Smooth muscle cell (in vitro differentiated cells): ENCODE results near the gene CYP3A4. TPM values are rescaled to one million over a fixed set of nuclear protein-coding genes. Genes with fewer than 3 reads are reported as not detected.
"Not testable (repeated sequence)": the region's sequence is repeated elsewhere in the genome, so short reads cannot be mapped to it uniquely, and the experiment has no call there.

Source experiments
- DNase-seq: peaks from one replicate; lab custom pipeline; 2025; ENCODE audit not compliant: unreplicated experiment; lab: John Stamatoyannopoulos, UW
- H2AFZ ChIP-seq: fragments of 200-600 bp; sonication (generic); 2 replicates; pipeline ENCODE4 v1.6.0; 2016; ENCODE audit warnings: antibody characterized with exemption, low read depth, mild to moderate bottlenecking
- H3F3A ChIP-seq: fragments of 200-600 bp; sonication (generic); 2 replicates; pipeline ENCODE4 v1.6.0; 2017; ENCODE audit warnings: antibody characterized with exemption, low read depth
- H3K27ac ChIP-seq: fragments of 200-600 bp; sonication (generic); 2 replicates; pipeline ENCODE4 v1.5.1; 2016; ENCODE audit warnings: low read depth, mild to moderate bottlenecking
- H3K27me3 ChIP-seq: fragments of 200-600 bp; sonication (generic); 2 replicates; pipeline ENCODE4 v1.6.1; 2016; ENCODE audit warnings: low read depth, mild to moderate bottlenecking
- H3K36me3 ChIP-seq: fragments of 200-600 bp; sonication (generic); 2 replicates; pipeline ENCODE4 v1.5.1; 2016; ENCODE audit warnings: low read depth
- H3K4me1 ChIP-seq: fragments of 200-600 bp; sonication (generic); 2 replicates; pipeline ENCODE4 v1.5.1; 2016; ENCODE audit warnings: low read depth
- H3K4me2 ChIP-seq: fragments of 200-600 bp; sonication (generic); 2 replicates; pipeline ENCODE4 v1.6.0; 2016; ENCODE audit warnings: mild to moderate bottlenecking
- H3K4me3 ChIP-seq: fragments of 200-600 bp; sonication (generic); 2 replicates; pipeline ENCODE4 v1.5.1; 2016; ENCODE audit warnings: mild to moderate bottlenecking
- H3K79me2 ChIP-seq: fragments of 200-600 bp; sonication (generic); 2 replicates; pipeline ENCODE4 v1.6.0; 2016; ENCODE audit warnings: low read depth, mild to moderate bottlenecking
- H3K9ac ChIP-seq: fragments of 200-600 bp; sonication (generic); 2 replicates; pipeline ENCODE4 v1.6.0; 2016; ENCODE audit warnings: low read depth
- H3K9me3 ChIP-seq: fragments of 200-600 bp; sonication (generic); replicated peaks from 2 replicates; pipeline ENCODE4 v1.5.1; 2016; ENCODE audit warnings: low read depth
- H4K20me1 ChIP-seq: fragments of 200-600 bp; sonication (generic); 2 replicates; pipeline ENCODE4 v1.6.0; 2016; ENCODE audit warnings: low read depth
- CTCF ChIP-seq: fragments of 200-600 bp; sonication (generic); IDR thresholded peaks from 2 replicates; pipeline ENCODE4 v1.5.1; 2017; ENCODE audit warnings: borderline replicate concordance, mild to moderate bottlenecking, antibody characterized with exemption; ENCODE audit not compliant: insufficient read depth, poor library complexity, severe bottlenecking
- WGBS: methylation state at CpG from one replicate; pipeline ENCODE4 v1.1.7; 2016; ENCODE audit warnings: low lambda C conversion rate; 5-methylcytosine and 5-hydroxymethylcytosine counted together
- polyA plus RNA-seq: library from polyadenylated mRNA; unstranded; fragments of >200 nt; fragmentation: Nextera tagmentation; extraction: Ambion mirVana; gene quantifications from 2 replicates; pipeline ENCODE4 v1.2.1, GENCODE V29; 2016
- total RNA-seq: library from RNA; depleted of rRNA; stranded (reverse); fragments of >200 nt; gene quantifications from 2 replicates; pipeline ENCODE4 v1.2.3, GENCODE V29; 2014

The CYP3A4 gene
- total and polyA plus RNA-seq, 2 experiments from 2014 or later: not detected

DNA sequence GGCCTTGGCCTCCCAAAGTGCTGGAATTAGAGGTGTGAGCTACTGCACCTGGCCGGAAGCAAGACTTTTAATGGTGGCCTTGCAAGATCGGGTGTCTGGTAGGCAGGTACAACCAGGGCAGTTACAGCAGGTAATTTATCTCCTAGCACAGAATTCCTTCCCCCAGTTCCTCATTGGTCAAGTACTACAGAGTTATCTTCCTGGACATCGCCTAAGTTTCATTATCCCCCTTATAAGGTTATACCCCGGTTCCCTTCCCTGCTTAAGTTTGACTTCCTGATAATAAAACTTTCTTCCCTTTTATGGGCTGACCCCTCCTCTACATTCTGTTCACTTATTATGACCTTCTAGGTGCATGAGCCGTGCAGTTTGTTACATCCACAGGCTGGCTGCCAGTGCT lies 24.8 kb upstream of the CYP3A4 start:
- H3K4me3 ChIP-seq: no peak overlapping the region
- no peaks in the 10 kb centered on the region for H3F3A ChIP-seq
- no peak for DNase-seq
- H3K4me2 ChIP-seq: no peak overlapping the region
- H3K79me2 ChIP-seq: no peaks in the 10 kb centered on the region
- WGBS: 95% methylated on average over 5 of the region's 5 CpGs
- no peaks in the 10 kb centered on the region for H3K36me3 ChIP-seq
- H3K9me3 ChIP-seq: peaks cover 7% of the 10 kb centered on the region
- no peaks in the 10 kb centered on the region for H3K27me3 ChIP-seq
- no peaks in the 10 kb centered on the region for H4K20me1 ChIP-seq
- TF ChIP-seq CTCF: no peak
- H3K27ac ChIP-seq: no peak overlapping the region
- no peak overlapping the region for H3K9ac ChIP-seq
- no peaks in the 10 kb centered on the region for H3K4me1 ChIP-seq
- no peak overlapping the region for H2AFZ ChIP-seq

GRCh38 chr7:99806839-99807478 lies 23.0 kb upstream of the CYP3A4 start:
- Histone ChIP-seq H2AFZ (no peak overlapping the region), H3K4me3 (no peak overlapping the region), H3K36me3 (no peaks in the 10 kb centered on the region), H3K27ac (no peak overlapping the region), H4K20me1 (no peaks in the 10 kb centered on the region), H3K4me1 (no peaks in the 10 kb centered on the region), H3F3A (no peaks in the 10 kb centered on the region), H3K4me2 (no peak overlapping the region), H3K9ac (no peak overlapping the region), H3K27me3 (no peaks in the 10 kb centered on the region), H3K79me2 (no peaks in the 10 kb centered on the region), H3K9me3 (peaks cover 7% of the 10 kb centered on the region)
- no peak for DNase-seq
- WGBS: 83% methylated on average over 3 of the region's 3 CpGs
- TF ChIP-seq CTCF: no peak

GRCh38 chr7:99805641-99806040 lies 21.7 kb upstream of the CYP3A4 start:
- no peaks in the 10 kb centered on the region for H3F3A ChIP-seq
- H3K4me1 ChIP-seq: no peaks in the 10 kb centered on the region
- no peaks in the 10 kb centered on the region for H4K20me1 ChIP-seq
- no peak overlapping the region for H3K4me3 ChIP-seq
- no peak for TF ChIP-seq CTCF
- no peaks in the 10 kb centered on the region for H3K36me3 ChIP-seq
- H3K27ac ChIP-seq: no peak overlapping the region
- H3K27me3 ChIP-seq: no peaks in the 10 kb centered on the region
- WGBS: 89% methylated on average over 2 of the region's 2 CpGs
- no peak for DNase-seq
- no peaks in the 10 kb centered on the region for H3K79me2 ChIP-seq
- no peak overlapping the region for H3K9ac ChIP-seq
- no peak overlapping the region for H2AFZ ChIP-seq
- H3K9me3 ChIP-seq: peaks cover 7% of the 10 kb centered on the region
- no peak overlapping the region for H3K4me2 ChIP-seq

DNA sequence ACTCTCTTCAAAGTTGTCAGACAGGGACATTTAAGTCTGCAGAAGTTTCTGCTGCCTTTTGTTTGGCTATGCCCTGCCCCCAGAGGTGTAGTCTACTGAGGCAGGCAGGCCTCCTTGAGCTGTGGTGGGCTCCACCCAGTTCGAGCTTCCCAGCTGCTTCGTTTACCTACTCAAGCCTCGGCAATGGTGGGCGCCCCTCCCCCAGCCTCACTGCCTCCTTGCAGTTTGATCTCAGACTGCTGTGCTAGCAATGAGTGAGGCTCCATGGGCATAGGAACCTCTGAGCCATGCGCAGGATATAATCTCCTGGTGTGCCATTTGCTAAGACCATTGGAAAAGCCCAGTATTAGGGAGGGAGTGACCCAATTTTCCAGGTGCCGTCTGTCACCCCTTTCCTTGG lies 19.1 kb upstream of the CYP3A4 start:
- H3K4me1 ChIP-seq, H3K9ac ChIP-seq, H3K4me3 ChIP-seq, H4K20me1 ChIP-seq, H3K36me3 ChIP-seq, H3K79me2 ChIP-seq, H3F3A ChIP-seq, H3K27ac ChIP-seq, H3K27me3 ChIP-seq, H3K4me2 ChIP-seq, H2AFZ ChIP-seq, H3K9me3 ChIP-seq, DNase-seq: not testable (repeated sequence)
- 89% methylated on average over 6 of the region's 6 CpGs for WGBS

DNA sequence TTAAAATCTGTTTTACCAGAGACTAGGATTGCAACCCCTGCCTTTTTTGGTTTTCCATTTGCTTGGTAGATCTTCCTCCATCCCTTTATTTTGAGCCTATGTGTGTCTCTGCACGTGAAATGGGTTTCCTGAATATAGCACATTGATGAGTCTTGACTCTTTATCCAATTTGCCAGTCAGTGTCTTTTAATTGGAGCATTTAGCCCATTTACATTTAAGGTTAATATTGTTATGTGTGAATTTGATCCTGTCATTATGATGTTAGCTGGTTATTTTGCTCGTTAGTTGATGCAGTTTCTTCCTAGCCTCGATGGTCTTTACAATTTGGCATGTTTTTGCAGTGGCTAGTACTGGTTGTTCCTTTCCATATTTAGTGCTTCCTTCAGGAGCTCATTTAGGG lies 17.4 kb upstream of the CYP3A4 start:
- not testable (repeated sequence) for H3K36me3 ChIP-seq, H3K27me3 ChIP-seq, H3K9me3 ChIP-seq, H3F3A ChIP-seq, H2AFZ ChIP-seq, H3K4me1 ChIP-seq, H3K27ac ChIP-seq, H3K4me2 ChIP-seq, H3K79me2 ChIP-seq, DNase-seq, H3K4me3 ChIP-seq, H3K9ac ChIP-seq, H4K20me1 ChIP-seq
- WGBS: 83% methylated on average over 3 of the region's 3 CpGs
